DMS153 (cell line): Measurements from ENCODE around the gene TSEN2.
"Not testable (repeated sequence)": the region's sequence is repeated elsewhere in the genome, so short reads cannot be mapped to it uniquely, and the experiment has no call there.

Source experiments
- DNase-seq: peaks from one replicate; lab custom pipeline; 2025; lab: John Stamatoyannopoulos, UW

The TSEN2 gene

DNA sequence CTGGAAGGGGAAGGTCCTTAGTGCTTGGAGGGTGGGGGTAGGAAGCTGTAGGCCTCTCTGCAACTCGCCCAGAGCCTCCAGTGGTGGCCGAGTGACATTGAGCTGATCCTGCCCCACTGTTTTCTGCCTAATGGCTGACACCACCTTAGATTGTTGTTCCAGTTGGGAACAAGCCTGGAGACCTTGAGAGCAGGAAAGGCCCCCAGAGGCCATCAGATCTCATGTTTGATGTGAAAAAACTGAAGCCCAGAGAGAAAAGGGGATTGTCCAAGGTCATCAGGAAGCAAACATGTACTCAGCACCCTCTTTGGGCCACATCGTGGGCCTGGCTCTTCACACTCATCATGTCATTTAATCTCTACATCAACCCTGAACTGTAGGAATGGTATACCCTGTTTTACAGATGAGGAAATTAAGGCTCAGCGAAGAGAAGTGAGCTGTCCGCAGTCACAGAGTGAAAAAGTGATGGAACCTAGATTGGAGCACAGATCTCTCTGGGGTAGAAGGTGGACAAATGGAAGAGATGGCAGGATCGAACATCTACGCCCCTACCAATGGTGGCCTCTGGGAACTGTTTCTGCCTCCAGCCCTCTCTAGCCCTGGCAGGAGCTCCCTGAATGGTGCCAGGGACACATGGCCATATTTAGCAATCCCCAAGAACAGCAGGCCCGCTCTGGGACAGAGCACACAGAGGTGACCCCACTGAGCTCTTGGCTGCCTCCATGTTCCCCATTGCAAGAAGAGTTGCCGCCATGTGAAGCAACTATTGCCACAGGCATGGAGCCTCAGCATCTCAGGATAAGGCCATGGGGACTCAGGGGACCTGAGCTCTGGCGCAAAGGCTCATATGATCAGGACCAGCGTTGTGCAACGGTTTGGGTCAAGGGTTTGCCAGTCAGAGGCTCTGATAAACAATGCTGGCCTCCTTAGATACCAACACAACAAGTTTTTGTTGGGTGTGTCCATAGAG is 31.6 kb upstream of the TSEN2 start:
- no peak for DNase-seq

DNA sequence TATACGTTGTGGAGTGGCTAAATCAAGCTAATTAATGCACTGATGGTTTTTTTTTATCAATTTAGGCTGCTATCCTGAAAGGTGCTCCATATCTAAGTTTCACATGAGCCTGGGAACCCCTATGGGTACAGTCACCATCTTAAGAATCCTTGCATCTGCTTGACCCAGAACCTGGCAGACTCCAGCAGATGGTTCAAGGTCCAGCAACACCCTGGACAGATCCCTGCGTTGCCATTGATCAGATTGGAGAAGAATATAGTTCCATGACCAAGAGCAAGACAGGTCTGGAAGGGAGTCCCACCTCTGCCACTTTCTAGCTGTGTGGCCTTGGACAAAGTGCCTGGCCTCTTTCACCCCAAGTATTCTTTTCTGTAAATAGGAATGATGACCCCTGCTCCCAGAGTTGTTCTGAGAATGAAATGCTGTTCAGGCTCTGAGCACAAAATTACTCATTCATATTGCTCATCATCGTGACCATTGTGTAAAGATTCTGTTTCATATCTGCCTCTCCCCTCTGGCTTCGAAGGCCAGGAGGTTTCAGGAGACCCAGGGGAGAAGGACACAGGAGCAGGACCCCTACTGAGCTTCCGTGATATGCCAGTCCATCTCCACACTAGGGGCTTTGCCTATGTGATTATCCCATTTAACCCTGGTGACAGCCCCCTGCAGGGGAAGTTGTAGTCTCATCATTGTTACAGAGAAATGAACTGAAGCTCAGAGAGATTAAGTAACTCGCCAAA is 30.0 kb upstream of the TSEN2 start:
- DNase-seq = no peak

DNA sequence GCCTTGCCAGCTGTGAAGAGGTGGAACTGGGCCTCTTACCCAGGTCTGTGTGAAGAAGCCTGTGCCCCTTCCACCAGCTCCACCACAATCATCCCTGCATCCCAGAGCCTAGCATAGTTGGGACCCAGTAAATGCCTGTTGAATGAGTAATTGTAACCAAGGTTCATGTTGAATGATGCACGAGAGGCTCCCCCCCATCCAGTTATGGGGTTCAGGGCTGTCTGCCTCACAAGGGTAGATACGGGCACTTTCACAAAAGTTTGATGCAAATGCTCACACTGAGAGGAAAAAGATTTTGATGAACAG is 29.5 kb upstream of the TSEN2 start:
- no peak for DNase-seq

DNA sequence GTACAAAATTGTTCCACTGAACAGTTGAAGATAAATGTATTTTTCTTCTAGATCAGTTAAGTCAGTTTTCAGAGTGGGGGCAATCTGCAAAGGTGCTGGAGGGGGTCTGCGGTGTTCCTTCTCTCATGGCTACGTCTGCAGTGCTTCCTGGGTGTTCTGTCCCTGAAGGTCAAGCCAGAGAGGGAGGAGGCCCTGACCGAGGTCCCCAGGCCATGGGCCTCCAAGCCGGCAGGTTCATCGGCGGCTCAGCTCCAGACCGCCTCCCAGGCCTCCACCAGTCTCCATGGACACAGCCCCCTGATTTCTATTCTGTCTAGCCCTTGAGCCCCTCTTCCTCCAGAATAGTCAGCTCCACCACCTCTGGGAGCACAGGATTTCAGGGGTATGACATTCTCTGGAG is 28.5 kb upstream of the TSEN2 start:
- no peak for DNase-seq

DNA sequence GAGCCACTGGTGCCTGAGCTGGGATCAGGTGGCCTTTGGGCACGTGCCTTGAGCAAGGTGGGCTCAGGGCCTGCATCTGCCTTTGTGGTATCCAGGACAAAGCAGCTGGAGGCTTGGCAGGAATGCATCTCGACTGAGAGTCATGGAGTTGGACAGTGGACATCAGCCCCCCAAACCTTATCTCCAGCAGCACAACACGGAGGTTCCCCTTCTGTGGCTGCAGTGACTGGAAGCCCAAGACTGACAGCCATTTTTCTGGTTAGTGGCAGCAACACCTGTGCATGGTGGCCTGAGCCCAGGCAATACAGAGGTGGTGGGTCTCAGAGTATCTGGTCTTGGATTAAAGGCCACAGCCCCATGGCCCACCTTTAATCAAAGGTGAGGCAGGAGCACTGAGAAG is 27.8 kb upstream of the TSEN2 start:
- no peak for DNase-seq

DNA sequence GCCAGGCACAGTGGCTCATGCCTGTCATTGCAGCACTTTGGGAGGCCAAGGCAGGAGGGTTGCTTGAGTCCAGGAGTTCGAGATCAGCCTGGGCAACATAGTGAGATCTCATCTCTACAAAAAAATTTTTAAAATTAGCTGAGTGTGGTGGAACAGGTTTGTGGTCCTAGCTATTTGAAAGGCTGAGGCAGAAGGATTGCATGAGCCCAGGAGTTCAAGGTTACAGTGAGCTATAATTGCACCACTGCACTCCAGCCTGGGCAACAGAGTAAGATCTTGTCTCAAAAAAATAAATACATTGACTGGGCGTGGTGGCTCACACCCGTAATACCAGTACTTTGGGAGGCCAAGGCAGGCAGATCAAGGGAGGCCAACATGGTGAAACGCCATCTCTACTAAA is 26.9 kb upstream of the TSEN2 start:
- not testable (repeated sequence) for DNase-seq

DNA sequence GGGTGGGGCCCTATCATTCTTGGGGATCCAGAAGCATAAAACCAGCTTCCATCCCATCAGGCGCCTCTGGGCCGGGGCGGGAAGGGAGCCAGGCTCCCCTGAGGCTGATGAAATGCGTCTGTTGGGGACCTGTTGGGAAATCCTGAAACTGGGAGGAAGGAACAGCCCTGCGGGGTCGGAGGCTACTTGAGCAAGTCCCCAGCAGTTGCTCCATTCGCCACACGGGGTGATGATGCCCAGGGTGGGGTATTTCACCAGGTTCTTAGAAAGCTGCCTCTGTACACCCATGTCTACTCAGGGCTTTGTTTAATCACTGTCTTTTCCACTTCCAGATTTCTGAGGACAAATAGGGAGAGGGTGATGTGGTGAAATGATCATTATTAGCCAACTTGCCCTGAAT is 25.4 kb upstream of the TSEN2 start:
- DNase-seq = no peak

DNA sequence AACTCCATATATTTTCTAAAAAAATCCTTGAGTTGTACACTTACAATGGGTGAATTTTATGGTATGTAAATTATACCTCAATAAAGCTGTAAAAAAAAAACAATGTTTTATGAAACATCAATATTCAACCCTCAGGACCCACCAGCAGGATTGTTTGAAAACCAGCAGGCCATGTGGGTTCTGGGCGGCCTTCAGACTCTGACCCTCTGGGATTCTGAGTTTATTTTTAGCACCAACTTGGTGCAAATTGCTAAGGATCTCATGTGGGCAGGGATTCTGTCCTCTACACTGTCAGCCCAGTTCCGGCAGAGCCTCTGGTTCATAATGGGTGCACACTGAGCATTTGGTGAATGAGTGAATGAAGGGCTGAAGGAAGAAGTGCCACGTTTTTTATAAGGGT is 24.2 kb upstream of the TSEN2 start:
- DNase-seq = no peak

DNA sequence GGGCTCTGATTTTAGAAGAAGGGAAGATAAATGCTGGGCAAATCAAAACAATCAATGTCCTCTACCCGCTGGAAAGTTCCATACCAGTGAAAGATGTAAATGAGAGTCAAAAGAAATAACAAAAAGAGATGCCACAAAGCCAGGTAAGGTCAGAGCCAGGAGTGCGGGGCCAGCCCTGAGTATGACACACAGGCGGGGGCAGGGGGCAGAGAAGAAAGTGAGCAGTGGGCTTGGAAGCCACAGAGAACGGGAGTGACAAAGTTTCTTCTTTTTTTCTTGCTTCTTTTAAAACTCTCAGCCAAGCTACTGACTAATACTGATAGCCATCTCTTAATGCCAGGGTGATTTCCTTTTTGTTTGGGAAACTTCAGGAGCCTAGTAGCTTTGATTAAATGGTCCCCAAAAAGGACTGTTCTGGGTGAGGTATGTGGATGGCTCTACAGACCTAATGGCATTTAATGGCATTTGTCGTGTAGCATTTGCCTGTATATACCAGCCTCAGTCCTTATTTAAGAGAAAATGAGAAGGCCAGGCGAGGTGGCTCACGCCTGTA is 23.1 kb upstream of the TSEN2 start:
- DNase-seq = no peak

DNA sequence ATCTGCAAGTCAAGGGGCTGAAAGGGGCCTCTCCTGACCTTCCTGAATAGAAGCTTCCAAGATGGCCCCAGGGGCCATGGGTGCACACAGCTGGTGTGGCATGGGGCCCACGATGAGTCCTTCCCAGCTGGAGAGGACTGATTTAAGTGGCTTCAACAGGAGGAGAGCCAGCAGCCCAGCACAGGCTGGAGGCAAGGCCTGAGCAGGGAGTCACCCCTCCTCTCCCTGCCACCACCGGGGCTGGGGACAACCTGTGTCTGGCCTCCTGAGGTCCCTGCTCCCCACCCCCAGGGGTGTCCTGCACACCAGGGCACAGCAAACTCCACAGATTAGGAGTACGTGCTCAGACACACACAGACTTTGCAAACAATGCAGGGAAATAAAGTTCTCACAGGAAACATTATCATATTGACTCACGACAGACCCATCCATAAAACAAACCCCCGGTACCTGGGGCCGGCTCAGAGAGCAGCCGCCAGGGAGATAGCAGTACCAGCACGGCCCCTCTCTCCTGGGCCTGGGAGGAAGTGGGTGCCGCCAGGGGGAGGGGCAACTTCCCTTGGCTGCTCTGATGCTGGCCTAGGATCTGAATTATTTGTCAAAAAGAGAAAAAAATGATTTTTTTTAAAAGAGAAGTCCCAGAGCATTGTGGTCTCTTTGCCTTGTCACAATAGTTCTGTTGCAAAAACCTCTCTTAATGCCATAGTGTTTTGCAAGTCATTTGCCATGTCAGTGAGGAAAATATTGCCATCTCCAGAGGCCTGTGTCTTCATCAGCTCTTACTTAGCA is 21.9 kb upstream of the TSEN2 start:
- DNase-seq = no peak

DNA sequence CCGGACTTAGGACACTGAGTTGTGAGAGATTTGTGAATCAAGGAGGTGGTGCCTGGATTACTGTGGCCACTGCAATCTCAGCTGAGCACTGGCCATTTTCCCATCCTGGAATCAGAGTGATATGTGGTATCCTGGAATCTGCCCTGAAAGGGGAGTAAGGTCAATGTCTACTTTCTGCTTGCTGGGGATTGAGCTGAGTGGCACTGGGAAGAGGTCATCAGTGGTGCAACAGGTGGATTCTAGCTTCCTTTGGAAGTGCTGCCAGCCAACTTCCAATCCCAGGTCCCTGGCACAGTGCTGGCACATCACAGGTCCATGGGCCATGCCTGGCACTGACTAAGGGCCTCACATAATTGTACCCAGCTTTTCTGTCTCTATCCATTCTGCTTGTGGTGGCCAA is 20.6 kb upstream of the TSEN2 start:
- no peak for DNase-seq

DNA sequence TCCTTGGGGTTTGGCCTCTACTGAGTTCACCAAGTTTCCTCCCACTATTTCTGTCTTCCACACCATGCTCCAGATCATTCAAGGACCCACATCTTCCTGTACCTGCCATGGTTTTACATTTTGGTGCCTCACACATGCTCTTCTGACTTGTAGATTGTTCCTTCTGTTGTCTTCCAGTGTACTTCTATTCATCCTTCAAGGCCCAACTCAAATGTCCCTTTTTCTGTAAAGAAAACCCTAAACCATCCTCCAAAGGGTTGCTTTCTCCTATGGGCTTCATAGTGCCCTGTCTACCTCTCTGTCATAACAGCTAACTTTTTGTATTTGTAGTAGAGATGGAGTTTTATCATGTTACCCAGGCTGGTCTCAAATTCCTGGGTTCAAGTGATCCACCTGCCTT is 20.1 kb upstream of the TSEN2 start:
- no peak for DNase-seq

DNA sequence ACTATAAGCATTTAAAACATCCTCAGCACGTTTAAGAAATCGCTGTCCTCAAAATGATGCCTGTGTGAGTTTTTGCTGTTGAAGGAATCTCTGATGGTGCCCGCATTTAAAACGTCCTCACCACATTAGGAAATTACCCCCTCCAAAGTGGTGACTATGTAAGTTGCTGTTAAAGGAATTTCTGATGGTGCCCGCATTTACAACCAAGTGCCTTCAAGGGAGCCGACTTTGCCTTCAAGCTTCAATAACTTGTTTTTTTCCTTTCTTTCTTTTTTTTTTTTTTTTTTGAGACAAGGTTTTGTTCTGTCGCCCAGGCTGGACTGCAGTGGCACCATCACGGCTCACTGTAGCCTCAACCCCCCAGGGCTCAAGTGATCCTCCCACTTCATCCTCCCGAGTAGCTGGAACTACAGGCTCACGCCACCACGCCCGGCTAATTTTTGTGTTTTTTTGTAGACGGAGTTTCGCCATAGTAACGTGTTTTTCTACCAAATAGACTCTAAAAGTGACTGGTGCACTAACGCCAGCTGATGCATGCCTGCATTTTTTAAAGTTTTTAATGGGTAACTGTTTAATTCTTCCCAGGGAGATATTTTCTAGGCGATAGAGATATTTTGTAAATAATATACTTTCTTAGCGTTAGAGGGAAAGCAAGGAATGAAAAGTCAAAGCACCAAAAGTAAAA is 19.0 kb upstream of the TSEN2 start:
- DNase-seq = no peak

DNA sequence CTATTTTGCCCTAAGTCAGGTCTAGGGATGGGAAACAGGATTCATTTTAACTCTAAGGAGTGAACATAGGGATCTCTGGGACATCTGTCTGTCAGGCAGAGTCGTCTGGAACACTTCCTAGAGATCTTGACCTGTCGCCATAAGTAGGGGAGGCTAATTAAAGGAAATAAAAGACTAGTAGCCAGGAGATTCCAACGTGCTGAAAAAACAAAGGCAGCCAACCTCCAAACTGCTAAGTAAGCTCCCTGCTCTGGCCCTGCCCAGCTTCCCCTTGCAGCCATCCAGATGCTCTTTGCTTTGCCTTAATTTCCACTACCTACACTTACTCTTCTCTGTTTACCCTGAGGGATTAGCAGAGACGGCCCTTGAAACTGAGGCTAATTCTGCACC is 18.4 kb upstream of the TSEN2 start:
- no peak for DNase-seq

DNA sequence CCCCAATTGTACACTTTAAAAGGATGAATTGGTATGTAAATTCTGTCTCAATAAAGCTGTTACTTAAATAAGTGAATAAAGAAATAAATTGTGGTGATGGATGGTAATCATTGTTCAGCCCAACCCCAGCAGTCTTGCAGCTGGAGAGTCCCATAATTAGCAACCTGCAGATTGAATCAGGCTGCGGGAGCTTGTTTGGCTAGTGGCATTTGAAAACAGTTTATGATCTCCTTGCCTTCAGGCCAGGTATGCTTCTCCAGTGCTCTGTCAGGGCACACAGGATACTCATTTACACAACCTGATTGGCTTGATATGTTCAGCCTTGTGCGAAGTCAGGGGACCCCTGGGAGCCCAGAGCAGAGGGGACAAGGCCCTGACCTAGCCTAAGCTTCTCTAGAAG is 16.5 kb upstream of the TSEN2 start:
- DNase-seq = no peak

DNA sequence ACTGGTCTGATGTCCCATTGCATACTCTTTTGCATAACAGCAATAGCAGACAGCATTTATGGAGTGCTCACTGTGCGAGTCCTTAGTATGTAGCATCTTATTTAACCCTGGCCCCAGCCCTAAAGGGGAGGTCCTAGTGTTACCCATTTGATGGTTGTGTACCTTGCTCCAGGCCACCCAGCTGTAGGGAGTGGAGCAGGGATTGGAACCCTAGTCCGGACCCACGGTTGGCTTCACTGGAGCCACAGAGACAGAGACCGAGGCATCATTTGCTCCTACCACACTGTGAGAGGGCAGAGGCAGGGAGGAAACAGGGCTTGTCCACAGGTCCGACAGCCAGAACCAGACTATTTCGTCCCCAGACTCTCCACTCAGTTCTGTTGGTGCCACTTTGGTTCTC is 16.0 kb upstream of the TSEN2 start:
- DNase-seq = no peak

DNA sequence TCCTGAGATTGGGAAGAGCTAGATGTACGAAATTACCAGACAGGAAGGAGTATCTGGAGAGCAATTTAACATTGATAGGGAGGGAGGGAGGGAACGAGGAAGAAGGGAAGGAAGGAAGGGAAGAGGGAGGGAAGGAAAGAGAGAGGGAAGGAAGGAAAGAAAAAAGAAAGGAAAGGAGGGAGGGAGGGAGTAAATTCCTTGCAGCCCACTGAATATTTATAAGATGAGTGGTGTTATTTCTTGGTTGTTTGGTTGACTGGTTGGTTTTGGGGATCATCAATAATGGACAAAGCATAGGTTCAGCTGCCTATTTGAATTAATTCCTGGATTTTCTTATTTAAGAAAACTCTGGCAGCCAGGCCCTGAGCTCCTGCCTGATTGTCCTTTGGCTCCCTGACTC is 15.5 kb upstream of the TSEN2 start:
- DNase-seq = no peak

DNA sequence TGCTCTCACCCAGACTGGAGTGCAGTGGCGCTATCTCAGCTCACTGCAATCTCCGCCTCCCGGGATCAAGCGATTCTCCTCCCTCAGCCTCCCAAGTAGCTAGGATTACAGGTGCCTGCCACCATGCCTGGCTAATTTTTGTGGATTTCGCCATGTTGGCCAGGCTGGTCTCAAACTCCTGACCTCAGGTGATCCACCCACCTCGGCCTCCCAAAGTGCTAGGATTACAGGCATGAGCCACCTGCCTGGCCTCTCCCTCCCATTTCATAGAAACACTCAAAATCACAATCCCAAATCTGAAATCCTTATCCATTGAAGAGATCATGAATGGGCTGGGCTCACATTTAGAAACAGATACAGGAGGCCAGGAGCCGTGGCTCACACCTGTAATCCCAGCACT is 15.1 kb upstream of the TSEN2 start:
- DNase-seq = not testable (repeated sequence)

DNA sequence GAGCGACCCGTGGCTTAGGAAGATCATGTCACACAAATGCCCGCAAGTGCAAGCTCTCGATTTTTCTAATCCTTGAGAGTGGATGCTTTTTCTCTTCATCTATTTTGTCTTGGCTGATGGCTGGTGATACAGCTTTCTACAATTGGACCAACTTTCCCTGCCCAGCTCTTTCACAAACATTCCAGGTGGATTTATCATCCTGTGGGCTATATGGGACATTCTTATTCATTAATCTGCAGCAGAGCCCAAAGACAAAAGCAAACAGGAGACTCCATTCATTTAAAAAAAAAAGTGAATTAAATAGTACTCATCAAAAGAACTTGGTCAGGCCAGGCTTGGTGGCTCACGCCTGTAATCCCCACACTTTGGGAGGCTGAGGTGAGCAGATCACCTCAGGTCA is 14.2 kb upstream of the TSEN2 start:
- no peak for DNase-seq

DNA sequence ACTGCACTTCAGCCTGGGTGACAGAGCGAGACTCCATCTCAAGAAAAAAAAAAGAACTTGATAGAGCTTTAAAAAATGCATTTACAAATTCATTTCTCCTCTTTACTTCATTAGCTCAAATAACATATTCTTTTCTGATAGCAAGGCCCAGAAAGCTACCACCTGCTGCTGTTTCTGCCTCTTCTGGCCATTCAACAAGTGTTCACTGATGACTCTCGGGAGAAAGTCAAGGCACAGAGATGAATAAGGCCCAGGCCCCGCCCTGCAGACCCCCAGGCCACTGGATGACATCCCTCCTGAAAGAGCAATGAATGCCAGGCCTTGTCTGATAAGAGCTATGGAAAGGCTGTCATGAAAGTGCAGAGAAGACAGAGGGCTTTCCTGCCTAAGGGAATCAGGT is 13.6 kb upstream of the TSEN2 start:
- DNase-seq = no peak

DNA sequence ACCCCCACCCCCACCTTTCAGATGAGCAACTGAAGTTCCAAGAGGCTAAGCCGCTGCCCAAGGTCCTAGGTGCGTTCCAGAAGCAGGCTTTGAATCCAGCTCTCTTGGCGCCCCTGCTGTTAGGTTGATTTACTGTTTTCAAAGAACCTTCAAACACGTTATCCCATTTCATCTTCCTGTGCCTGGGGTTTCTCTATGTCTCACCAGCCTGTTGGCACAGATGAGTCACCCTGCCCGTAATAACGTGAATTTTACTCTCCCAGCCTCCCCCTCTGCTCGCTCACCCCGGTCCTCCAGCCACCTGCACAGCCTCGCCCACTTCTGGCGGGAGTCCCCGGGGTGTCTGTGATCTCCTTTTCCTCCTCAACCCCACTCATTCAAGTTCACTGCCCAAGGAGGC is 13.0 kb upstream of the TSEN2 start:
- DNase-seq = no peak
